IPS-NIHi7 (cell line): ENCODE measurements around the gene MT1E.
"Not testable (repeated sequence)": the region's sequence is repeated elsewhere in the genome, so short reads cannot be mapped to it uniquely, and the experiment has no call there.

Source experiments
- DNase-seq: peaks from one replicate; pipeline ENCODE4 v3.0.0; 2012; ENCODE audit warnings: mixed read lengths; ENCODE audit errors: extremely low spot score

The MT1E gene

DNA sequence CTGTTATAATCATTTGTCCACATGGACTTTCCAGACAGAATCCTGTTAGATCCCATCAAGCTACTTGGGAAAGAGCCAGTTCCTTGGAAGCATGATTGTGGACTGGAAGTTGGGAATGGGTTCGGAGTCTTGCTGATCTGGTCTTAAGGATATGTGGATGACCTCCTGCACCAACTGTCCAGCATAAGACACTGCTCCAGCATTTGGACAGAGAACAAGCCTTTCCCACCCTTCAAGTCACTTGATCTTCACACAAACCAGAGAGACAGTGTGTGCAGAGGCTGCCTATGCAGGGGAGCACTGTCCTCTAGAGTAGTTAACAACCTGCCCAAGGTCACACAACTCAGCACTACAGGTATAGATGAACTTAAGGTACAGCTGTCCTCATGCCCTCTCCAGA, 20.3 kb downstream of the MT1E start:
- DNase-seq, result no peak

DNA sequence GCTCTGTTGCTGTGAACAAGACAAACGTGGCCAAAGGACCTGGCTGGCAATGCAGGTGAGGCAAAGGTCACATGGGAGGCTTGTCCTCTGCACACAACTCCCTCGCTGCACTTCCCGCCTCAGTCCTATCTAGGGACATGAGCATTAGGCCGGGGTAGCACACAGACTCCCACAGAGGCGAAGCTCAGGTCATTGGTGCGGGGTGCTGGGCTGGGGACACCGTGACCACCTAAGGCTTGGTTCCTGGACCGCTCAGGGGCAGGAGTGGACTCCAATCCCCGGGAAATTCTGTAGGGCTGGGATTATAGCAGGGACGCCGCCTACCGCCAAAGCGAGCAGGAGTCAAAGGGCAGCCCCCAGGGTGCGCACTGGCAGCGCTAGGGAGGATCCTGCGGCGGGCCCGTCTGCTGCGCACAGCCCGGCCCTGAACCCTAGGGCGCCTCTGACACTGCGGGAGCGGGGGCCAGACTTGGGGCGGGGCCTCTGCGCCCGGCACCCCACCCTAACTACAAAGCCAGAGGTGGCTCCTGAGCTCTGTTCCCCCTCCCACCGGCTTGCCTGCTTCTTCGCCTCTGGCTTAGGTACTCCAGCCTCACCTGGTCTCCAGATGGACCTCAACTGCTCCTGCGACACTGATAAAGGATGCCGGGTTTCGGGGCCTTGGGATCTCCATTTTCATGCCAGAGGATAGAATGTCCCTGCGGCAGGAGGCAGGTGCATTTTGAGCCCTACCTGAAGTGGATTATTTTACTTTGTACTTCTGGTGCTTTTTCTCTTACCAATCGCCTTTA, 22.3 kb downstream of the MT1E start:
- no peak for DNase-seq

DNA sequence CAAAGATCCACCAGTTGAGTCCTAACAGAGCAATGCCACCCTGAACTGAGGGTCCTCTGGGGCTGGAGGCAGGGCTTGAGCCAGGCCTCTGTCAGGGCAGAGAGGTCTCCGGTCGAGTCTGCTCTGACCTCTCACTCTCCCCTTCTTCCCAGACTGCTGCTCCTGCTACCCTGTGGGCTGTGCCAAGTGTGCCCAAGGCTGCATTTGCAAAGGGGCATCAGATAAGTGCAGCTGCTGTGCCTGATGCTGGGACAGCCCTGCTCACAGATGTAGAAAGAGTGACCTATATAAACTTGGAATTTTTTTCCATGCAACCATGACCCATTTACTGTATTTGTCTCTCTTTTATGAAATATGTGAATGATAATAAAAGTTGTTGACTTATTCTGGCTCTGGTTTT, 23.7 kb downstream of the MT1E start:
- DNase-seq, result no peak

GRCh38 chr16:56649820-56650219, 24.2 kb downstream of the MT1E start:
- no peak for DNase-seq

DNA sequence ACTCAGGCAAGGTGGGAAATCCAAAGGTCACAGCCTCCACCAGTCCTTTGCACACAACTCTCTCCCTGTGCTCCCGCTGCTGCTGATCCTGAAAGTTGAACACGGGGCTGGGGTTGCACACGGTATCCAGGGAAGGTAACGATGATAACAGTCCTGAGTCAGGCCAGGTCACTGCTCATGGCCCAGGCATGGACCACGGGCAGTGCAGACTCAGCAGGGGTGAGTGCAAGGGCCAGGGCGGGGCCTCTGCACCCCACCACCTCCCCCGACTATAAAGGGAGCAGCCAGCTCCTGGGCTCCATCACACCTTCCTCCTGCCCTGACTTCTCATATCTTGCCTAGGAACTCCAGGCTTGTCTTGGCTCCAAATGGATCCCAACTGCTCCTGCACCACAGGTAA, 26.0 kb downstream of the MT1E start, which contains the start of gene MT1B:
Gene MT1B (plus strand): TSS at position 301 of the 400 bp plus-strand sequence. CDS start 68 bp downstream, at position 369.
- DNase-seq, result no peak

DNA sequence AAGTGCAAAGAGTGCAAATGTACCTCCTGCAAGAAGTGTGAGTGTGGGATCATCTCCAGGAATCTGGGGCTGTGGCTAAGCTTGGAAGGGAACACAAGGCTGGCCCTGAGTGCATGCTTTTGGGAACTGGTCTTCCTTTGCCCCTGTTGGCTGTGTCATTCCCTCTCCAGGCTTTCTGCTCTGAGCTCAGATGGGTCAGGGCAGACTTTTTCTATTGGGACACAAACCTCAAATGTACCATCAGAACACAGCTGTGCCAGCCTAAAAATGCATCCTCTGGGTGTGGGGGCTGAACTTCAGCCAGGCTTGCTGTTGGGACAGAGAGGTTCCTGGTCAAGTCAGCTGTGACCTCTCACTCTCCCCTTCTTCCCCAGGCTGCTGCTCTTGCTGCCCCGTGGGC, 27.0 kb downstream of the MT1E start:
- no peak for DNase-seq

DNA sequence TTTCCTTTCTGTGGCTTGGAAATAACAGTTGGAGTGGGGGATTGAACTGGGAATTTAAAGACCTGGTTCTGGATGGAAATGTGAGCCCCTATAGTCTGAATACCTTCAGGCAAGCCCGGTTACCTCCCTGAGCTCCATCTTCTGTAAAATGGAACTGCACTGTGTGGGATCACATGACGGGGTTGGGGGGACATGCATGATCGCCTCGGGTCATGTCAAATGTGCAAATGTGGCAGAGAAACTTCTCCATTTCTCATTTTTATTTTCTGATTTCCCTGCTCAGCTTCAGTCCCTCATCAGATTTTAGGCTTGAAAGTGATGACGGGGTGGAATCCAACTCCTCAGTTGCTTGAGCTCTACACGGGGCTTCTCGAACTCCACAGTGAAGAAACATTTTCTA, 27.6 kb downstream of the MT1E start:
- no peak for DNase-seq

DNA sequence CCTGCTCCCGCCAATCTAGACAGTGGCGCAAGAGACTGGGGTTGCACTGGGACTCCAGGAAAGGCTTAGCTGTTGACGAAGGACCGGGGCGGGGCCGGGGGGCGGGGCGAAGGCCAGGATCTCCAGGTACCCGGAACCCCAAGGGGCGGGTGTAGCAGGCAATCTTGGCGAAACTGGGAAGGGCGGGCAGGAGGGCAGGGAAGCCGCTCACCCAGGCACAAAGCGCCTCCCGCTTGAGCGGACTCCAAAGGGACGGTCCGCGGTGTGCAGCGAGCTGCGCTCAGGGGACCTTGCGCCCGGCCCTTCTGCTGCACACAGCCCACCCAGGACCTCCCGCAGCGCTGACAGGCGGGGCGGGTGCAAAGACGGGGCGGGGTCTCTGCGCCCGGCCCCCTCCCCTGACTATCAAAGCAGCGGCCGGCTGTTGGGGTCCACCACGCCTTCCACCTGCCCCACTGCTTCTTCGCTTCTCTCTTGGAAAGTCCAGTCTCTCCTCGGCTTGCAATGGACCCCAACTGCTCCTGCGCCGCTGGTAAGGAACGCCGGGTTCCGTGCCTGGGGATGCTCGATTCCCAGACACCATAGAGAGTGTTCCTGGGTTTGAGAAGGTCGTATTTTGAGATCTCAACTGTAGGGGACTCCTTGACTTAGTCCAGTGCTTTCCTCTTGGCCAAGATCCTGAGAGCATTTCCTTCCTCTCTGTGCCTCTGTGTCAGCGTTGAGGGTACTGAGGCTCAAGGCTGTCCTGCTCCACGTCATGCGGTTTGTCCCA, 32.2 kb downstream of the MT1E start, which contains the start of gene MT1F:
Gene MT1F (plus strand): TSS at position 405 of the 772 bp plus-strand sequence. CDS start 100 bp downstream, at position 505.
- peak; percentile 86 for DNase-seq

GRCh38 chr16:56658327-56658875, 32.8 kb downstream of the MT1E start:
- DNase-seq, result no peak

- DNase-seq, result no peak
These were observed 37.1 kb downstream of the MT1E start for GRCh38 chr16:56662357-56663354.

GRCh38 chr16:56664506-56664905, 38.9 kb downstream of the MT1E start:
- DNase-seq, result no peak

GRCh38 chr16:56665286-56666261, 40.0 kb downstream of the MT1E start:
- DNase-seq, result not testable (repeated sequence)

- no peak for DNase-seq
These were observed 42.3 kb downstream of the MT1E start, which contains the start of gene MT1G for GRCh38 chr16:56667581-56668571. MT1G (minus strand) TSS chr16:56668065; CDS start chr16:56667993, 72 bp downstream.

DNA sequence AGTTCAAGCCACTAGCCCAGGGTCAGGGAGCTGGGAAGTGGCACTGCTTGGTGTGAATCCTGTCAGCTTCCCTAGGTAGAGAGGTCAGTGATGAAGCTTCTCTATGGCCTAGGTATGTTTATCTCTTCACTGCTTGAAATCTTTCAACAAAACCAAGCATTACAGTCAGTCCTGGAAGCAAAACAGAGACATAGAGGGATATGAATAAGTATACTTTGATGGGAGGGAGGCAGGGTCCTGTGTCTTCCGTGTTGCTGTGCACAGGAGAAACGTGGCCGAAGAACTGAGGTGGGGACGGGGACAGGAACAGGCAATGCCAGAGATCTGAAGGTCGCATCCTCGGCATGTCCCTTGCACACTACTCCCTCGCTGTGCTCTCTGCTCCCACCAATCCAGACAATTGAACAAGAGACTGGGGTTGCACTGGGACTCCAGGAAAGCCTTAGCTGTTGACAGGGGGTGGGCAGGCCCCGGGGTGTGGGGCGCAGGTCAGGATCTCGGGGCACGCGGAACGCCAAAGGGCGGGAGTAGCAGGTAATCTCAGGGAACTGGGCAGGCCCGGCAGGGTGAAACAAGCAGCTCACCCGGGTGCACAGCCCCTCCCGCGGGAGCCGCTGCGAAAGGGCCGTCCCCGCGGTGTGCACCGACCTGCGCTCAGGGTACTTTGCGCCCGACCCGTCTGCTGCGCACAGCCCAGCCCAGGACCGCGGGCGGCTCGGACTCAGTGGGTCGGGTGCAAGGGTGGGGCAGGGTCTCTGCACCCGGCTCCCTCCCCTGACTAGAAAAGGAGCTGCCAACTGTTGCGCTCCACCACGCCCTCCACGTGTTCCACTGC, 43.6 kb downstream of the MT1E start, which contains the start of gene MT1H:
Gene MT1H (plus strand): TSS at position 810 of the 835 bp plus-strand sequence. CDS start 71 bp downstream, outside the sequence.
- no peak for DNase-seq

GRCh38 chr16:56669840-56670619, 44.4 kb downstream of the MT1E start:
- DNase-seq, result no peak

DNA sequence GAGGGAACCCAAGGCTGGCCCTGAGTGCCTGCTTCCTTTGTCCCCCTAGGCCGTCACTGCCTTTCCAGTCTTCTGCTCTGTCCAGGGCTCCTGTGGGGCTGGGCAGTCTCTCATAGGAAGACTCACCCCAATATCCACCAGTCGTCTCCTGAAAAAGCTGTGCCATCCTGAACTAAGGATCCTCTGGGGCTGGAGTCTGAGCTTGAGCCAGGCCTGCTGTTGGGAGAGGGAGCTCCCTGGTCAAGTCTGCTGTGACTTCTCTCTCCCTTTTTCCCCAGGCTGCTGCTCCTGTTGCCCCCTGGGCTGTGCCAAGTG, 45.0 kb downstream of the MT1E start:
- no peak for DNase-seq

DNA sequence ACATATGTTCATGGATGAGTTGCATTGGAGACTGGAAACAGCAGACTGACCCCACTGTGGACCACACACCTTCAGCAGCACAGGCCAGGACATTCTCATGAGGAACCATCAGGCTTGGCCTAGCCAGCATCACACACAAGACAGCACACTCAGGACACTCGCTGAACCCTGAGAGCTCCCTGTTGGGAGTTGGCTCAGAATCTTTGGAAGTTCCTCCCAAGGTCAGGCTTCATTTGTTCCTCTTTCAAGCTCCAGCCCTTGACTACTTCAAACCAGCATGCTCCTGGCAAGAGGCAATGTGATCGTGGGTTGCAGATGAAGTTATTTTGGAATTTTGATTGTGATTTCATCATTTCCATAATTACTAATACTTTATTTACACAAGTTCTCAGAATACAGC, 46.1 kb downstream of the MT1E start:
- DNase-seq, result not testable (repeated sequence)
